NCI-H1694 treated with DMSO at 0.1 percent for 48 hours (cell line): Measurements from ENCODE around the gene EXOSC10.
"Not testable (repeated sequence)": the region's sequence is repeated elsewhere in the genome, so short reads cannot be mapped to it uniquely, and the experiment has no call there.

ENCODE experiments used
- DNase-seq: peaks from one replicate; lab custom pipeline; 2025; lab: John Stamatoyannopoulos, UW

EXOSC10 gene

GRCh38 chr1:11061652-11062365 lies 37.9 kb downstream of the EXOSC10 start:
- no peak for DNase-seq

- DNase-seq, result peak; percentile 71
Measured at GRCh38 chr1:11059968-11060830, 39.5 kb downstream of the EXOSC10 start, which contains the start of gene SRM. TSS of gene SRM (minus strand) at chr1:11060018. CDS start at chr1:11059943, 75 bp downstream.

- no peak for DNase-seq
Measured at GRCh38 chr1:11059155-11059967, 40.3 kb downstream of the EXOSC10 start.

DNA sequence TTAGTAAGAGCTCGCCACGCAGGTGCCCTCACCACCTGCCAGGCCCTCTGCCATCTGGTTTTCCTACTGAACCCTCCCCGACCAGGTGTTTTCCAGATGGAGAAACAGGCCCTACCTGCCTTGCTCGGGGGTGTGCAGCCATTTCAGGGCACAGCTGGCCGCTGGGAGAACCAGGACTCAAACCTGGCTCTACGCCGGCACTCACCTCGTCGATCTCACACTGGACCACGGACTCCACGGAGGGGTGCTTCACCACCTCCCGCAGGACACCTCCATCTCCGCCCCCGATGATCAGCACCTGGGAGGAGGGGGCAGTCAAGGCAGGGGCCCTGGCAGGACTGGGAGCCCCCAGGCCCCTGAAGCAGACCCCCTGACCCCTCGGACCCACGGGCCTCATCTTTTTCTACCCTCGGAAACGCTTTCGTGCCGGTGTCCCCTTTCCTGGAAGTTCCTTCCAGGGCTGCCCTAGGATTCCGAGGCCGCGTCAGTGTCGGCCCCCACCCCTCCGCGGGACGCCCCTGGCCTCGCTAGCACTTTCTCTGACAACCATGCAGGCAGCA lies 41.0 kb downstream of the EXOSC10 start:
- DNase-seq, result no peak

DNA sequence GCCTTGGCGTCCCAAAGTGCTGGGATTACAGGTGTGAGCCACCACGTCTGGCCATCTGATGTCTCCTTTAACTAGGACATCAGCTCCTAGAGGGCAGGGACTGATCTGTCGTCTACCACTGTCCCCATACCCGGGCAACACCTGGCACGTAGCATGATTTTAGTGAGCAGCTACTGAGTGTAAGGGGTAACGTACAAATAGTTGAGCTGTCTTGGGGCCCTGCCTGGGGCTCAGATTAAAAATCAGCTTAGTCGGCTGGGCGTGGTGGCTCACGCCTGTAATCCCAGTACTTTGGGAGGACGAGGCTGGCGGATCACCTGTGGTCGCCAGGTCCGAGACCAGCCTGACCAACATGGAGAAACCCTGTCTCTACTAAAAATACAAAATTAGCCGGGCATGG lies 41.6 kb downstream of the EXOSC10 start:
- no peak for DNase-seq

DNA sequence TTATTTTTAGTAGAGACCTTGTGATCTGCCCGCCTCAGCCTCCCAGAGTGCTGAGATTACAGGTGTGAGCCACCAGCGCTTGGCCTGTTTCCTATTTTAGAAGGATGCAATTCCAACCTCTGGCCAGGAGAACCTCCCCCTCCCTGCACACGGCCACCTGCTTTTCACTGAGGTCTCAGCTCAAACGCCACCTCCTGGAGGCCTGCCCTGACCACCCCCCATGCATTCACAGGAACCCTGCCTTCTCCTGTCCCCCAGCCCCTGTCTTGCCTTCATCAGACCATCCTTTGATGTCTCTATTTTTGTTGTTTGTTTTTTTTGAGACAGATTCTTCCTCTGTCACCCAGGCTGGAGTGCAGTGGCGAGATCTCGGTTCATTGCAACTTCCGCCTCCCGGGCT lies 42.2 kb downstream of the EXOSC10 start:
- DNase-seq, result no peak

GRCh38 chr1:11056504-11056903 lies 43.2 kb downstream of the EXOSC10 start:
- no peak for DNase-seq

DNA sequence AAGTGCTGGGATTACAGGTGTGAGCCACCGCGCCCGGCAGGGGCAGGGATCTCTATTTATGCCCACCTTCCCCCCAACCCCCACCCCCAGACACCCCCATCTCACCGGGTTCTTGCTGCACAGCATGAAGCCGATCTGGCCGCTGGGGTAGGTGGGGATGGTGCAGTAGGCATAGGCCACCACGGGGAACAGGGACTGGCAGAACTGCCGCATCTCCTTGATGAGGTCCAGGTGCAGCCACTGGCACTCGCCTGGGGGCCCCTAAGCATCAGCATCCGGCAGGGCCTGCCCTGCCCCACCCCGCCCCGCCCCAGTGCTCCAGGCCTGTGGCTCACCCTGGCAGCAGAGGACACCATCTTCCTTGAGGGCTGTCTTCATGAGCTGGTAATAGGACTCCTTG lies 44.0 kb downstream of the EXOSC10 start:
- no peak for DNase-seq

GRCh38 chr1:11054666-11055065 lies 45.0 kb downstream of the EXOSC10 start:
- no peak for DNase-seq

DNA sequence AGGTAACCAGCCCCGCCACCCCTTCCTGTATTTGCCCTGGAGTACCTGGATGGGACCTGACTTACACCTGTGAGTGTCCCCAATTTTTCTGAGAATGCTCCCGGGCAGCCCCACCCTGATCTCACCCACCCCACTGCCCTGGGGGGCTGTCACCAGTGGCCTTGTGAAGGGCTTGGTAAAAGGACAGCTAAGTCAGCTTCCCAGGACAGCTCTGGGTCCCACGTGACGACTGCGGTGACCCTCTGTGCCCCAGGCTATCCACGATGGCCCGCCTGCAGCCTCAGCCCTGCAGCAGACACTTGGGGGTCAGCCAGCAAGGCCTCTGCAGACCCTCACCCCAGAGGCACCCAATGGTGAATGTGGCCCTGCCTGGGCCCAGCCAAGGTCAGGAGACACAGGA lies 45.5 kb downstream of the EXOSC10 start:
- DNase-seq, result no peak

GRCh38 chr1:11053758-11054137 lies 45.9 kb downstream of the EXOSC10 start:
- no peak for DNase-seq

DNA sequence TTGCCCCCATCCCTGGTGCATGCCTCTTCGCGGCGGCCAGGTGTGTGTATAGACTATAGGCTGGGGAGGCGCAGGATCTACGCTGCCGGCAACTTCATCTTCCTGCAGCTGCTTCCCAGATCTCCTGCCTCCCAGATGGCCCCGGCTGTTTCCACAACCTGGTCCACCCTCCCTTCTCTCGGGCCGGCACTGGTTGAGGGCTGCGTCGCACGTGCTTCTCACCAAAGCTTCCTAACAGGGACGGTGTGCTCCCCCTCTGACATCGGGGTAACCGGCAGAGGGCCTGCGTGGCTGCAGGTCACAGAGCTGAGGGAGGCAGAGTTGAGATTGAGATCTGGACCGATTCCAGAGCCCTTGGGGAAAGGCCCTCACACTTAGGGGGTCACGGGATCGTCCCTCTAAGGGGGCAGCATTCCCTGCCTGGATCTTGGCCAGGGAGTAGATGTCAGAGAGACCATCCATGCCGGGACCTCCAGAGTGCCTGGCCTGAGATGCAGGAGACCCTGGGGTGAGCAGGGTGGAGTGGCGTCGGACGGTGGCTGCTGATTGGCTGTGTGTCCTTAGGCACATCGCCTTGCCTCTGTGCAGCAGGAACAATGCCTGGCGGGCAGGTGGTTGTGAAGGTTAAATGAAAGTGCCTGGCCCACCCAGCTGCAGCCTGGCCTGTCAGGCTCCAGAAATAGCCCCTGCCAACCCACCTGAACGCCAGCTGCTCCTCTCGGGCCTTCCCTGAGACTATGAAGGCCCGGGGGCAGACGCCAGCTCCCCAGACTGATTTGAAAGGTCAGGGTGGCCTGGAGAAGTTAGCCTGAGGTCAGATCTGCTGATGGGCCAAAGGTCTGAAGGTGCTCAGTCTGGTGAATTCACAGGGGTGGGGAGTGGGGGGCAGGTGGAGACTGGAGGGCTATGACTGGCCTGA lies 46.6 kb downstream of the EXOSC10 start:
- DNase-seq, result no peak

DNA sequence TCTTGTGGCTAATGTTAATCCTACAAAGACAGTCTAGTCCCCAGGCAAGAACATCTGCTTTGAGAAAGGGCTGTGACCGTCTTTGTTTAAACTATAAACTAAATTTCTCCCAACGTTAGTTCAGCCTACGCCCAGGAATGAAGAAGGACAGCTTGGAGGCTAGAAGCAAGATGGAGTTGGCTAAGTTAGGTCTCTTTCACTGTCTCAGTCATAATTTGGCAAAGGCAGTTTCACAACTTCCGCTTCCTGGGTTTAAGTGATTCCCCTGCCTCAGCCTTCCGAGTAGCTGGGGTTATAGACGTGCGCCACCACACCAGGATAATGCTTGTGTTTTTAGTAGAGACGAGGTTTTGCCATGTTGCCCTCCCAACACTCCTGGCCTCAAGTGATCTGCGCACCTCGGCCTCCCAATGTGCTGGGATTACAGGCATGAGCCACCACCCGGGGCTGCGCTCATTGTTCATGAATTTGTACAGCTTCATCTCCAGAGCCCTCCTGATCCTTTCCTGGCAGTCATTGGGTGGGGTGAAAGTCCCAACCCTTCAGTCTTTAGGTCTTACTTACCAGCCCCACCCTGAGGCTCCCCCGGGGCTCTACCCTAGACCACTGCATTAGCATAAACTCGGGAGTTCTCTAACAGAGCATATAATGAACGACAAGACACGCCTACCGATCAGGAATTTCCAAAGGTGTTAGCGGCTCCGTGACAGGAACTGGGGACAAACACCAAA lies 47.7 kb downstream of the EXOSC10 start:
- no peak for DNase-seq

DNA sequence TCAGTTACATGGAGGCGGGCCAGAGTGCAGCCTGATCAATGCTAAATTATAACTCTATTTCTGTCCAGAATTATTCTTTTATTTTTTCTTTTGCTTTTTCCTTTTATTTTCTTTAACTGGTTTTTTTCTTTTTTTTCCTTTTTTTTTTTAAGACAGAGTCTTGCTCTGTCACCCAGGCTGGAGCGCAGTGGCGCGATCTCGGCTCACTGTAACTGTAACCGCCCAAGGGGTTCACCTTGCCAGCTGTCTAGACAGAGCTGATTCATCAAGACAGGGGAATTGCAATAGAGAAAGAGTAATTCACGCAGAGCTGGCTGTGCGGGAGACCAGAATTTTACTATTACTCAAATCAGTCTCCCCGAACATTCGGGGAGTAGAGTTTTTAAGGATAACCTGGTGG lies 48.5 kb downstream of the EXOSC10 start:
- not testable (repeated sequence) for DNase-seq

DNA sequence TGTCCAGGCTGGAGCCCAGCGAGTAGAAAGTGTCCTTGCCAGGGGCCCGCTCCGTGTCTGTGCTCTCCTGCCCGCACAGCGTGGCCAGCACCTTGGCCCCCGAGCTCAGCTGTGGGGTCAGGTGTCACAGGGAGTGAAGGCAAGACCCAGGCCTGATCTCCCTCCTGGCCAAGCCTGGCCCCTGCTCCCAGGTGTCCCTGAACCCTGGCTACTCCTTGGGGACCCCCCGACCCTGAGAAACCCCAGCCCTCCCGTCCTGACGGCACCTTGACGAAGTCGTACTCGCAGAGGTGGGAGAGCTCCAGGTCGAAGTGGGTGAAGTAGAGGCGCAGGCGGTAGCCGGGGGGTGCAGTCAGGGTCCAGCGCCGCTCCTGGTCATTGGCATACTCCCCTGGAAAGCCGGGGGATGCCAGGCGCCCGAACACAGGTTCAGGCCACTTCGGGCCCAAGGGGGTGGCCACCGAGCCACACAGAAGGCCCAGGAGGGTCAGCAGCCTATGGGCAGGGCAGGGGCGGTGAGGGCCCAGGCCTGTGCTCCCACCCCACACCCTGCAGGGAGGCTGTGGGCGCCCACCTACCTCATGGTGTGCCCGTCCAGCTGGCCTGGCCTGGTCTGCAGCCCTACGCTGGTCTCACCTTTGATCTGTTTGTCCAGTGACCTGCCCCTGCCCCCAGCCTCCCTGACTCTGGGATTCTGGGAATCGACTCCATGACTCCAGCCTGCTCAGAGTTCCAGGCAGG lies 52.9 kb downstream of the EXOSC10 start, which contains the start of gene MASP2:
TSS of gene MASP2 (minus strand) at position 615 of the 741 bp plus-strand sequence. CDS start at position 583, 32 bp downstream.
- no peak for DNase-seq

- DNase-seq, result no peak
Measured at GRCh38 chr1:11046270-11046566, 53.5 kb downstream of the EXOSC10 start.

GRCh38 chr1:11045428-11046269 lies 54.0 kb downstream of the EXOSC10 start:
- no peak for DNase-seq

DNA sequence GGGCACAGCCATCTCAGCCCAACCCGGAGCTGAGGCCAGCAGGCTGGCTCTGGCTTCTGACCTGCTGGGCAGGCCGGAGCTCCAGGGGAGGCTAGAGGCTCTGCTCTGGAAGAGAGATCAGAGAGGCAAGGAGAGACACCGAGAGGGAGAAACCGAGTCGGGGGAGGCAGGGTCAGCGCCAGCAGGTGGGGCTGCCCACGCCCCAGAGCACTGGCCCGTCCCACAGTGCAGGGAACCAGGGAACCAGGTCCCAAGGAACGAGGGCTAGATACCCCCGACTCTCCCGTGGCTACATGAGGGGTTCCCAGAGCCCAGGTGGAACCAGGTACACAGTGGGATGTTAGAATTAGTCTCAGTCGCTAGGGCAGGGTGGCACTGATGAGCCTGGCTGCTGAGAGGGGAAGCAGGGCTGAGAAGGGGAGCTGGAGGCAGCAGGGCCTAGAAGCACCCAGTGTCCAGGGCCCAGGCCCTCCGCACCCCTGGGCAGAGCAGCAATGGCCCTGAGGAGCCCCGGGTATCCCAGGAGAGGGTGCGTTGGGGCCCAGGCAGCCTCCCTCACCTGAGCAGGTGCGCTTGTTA lies 54.7 kb downstream of the EXOSC10 start:
- no peak for DNase-seq
